Measurements from ENCODE around the gene DOK7.
"Not testable (repeated sequence)": the region's sequence is repeated elsewhere in the genome, so short reads cannot be mapped to it uniquely, and the experiment has no call there.

The DOK7 gene

GRCh38 chr4:3455596-3455995 is 7.5 kb upstream of the DOK7 start:
- H3K4me1 ChIP-seq (ENCODE audit: insufficient read depth, low read length); H3K9ac ChIP-seq (ENCODE audit: low read depth, low read length); H3K9me3 ChIP-seq (ENCODE audit: control insufficient read depth, insufficient read depth, low read length); H3K36me3 ChIP-seq (ENCODE audit: insufficient read depth, low read length): not testable (repeated sequence)

- no peaks in the 10 kb centered on the region for H3K36me3 ChIP-seq (ENCODE audit: insufficient read depth, low read length)
- no peaks in the 10 kb centered on the region for H3K4me1 ChIP-seq (ENCODE audit: insufficient read depth, low read length)
- H3K9ac ChIP-seq (ENCODE audit: low read depth, low read length) = no peak overlapping the region
- no peaks in the 10 kb centered on the region for H3K9me3 ChIP-seq (ENCODE audit: control insufficient read depth, insufficient read depth, low read length)
Measured at GRCh38 chr4:3458371-3458770, 4.7 kb upstream of the DOK7 start.

GRCh38 chr4:3459156-3459555 is 4.0 kb upstream of the DOK7 start:
- not testable (repeated sequence) for H3K9me3 ChIP-seq (ENCODE audit: control insufficient read depth, insufficient read depth, low read length); H3K9ac ChIP-seq (ENCODE audit: low read depth, low read length); H3K4me1 ChIP-seq (ENCODE audit: insufficient read depth, low read length); H3K36me3 ChIP-seq (ENCODE audit: insufficient read depth, low read length)

- Histone ChIP-seq H3K36me3 (ENCODE audit: insufficient read depth, low read length) (no peaks in the 10 kb centered on the region), H3K4me1 (ENCODE audit: insufficient read depth, low read length) (no peaks in the 10 kb centered on the region), H3K9ac (ENCODE audit: low read depth, low read length) (no peak overlapping the region), H3K9me3 (ENCODE audit: control insufficient read depth, insufficient read depth, low read length) (no peaks in the 10 kb centered on the region)
Measured at GRCh38 chr4:3460926-3461325, 2.2 kb upstream of the DOK7 start.

GRCh38 chr4:3461515-3462291 is 1.4 kb upstream of the DOK7 start:
- no peaks in the 10 kb centered on the region for H3K36me3 ChIP-seq (ENCODE audit: insufficient read depth, low read length)
- no peaks in the 10 kb centered on the region for H3K9me3 ChIP-seq (ENCODE audit: control insufficient read depth, insufficient read depth, low read length)
- no peak overlapping the region for H3K9ac ChIP-seq (ENCODE audit: low read depth, low read length)
- H3K4me1 ChIP-seq (ENCODE audit: insufficient read depth, low read length) = no peaks in the 10 kb centered on the region

- no peaks in the 10 kb centered on the region for H3K9me3 ChIP-seq (ENCODE audit: control insufficient read depth, insufficient read depth, low read length)
- H3K36me3 ChIP-seq (ENCODE audit: insufficient read depth, low read length) = no peaks in the 10 kb centered on the region
- H3K9ac ChIP-seq (ENCODE audit: low read depth, low read length) = no peak overlapping the region
- no peaks in the 10 kb centered on the region for H3K4me1 ChIP-seq (ENCODE audit: insufficient read depth, low read length)
Measured at GRCh38 chr4:3462321-3462789, 751 bp upstream of the DOK7 start.

- Histone ChIP-seq H3K36me3 (ENCODE audit: insufficient read depth, low read length) (no peaks in the 10 kb centered on the region), H3K4me1 (ENCODE audit: insufficient read depth, low read length) (no peaks in the 10 kb centered on the region), H3K9ac (ENCODE audit: low read depth, low read length) (no peak overlapping the region), H3K9me3 (ENCODE audit: control insufficient read depth, insufficient read depth, low read length) (no peaks in the 10 kb centered on the region)
Measured at GRCh38 chr4:3463556-3464348, 646 bp downstream of the DOK7 start.

- H3K4me1 ChIP-seq (ENCODE audit: insufficient read depth, low read length) = no peaks in the 10 kb centered on the region
- no peak overlapping the region for H3K9ac ChIP-seq (ENCODE audit: low read depth, low read length)
- H3K9me3 ChIP-seq (ENCODE audit: control insufficient read depth, insufficient read depth, low read length) = no peaks in the 10 kb centered on the region
- H3K36me3 ChIP-seq (ENCODE audit: insufficient read depth, low read length) = no peaks in the 10 kb centered on the region
Measured at GRCh38 chr4:3464349-3464905, 1.3 kb downstream of the DOK7 start.

- H3K9me3 ChIP-seq (ENCODE audit: control insufficient read depth, insufficient read depth, low read length) = no peaks in the 10 kb centered on the region
- no peaks in the 10 kb centered on the region for H3K36me3 ChIP-seq (ENCODE audit: insufficient read depth, low read length)
- no peak overlapping the region for H3K9ac ChIP-seq (ENCODE audit: low read depth, low read length)
- H3K4me1 ChIP-seq (ENCODE audit: insufficient read depth, low read length) = no peaks in the 10 kb centered on the region
Measured at GRCh38 chr4:3464911-3465697, 2.0 kb downstream of the DOK7 start.

GRCh38 chr4:3465698-3466671 is 2.9 kb downstream of the DOK7 start:
- no peaks in the 10 kb centered on the region for H3K9me3 ChIP-seq (ENCODE audit: control insufficient read depth, insufficient read depth, low read length)
- no peaks in the 10 kb centered on the region for H3K36me3 ChIP-seq (ENCODE audit: insufficient read depth, low read length)
- no peaks in the 10 kb centered on the region for H3K4me1 ChIP-seq (ENCODE audit: insufficient read depth, low read length)
- H3K9ac ChIP-seq (ENCODE audit: low read depth, low read length) = no peak overlapping the region

- H3K9ac ChIP-seq (ENCODE audit: low read depth, low read length) = no peak overlapping the region
- H3K4me1 ChIP-seq (ENCODE audit: insufficient read depth, low read length) = no peaks in the 10 kb centered on the region
Measured at GRCh38 chr4:3466691-3467600, 3.8 kb downstream of the DOK7 start.

GRCh38 chr4:3467601-3468031 is 4.5 kb downstream of the DOK7 start:
- no peaks in the 10 kb centered on the region for H3K36me3 ChIP-seq (ENCODE audit: insufficient read depth, low read length)
- no peak overlapping the region for H3K9ac ChIP-seq (ENCODE audit: low read depth, low read length)
- no peaks in the 10 kb centered on the region for H3K4me1 ChIP-seq (ENCODE audit: insufficient read depth, low read length)
- no peaks in the 10 kb centered on the region for H3K9me3 ChIP-seq (ENCODE audit: control insufficient read depth, insufficient read depth, low read length)

More at GRCh38 chr4:3466691-3467600, 3.8 kb downstream of the DOK7 start:
- Histone ChIP-seq H3K36me3 (ENCODE audit: insufficient read depth, low read length) (no peaks in the 10 kb centered on the region), H3K9me3 (ENCODE audit: control insufficient read depth, insufficient read depth, low read length) (no peaks in the 10 kb centered on the region)

Data from ES-I3 (cell line).